ENCODE results near the gene CCSER1.

Gene CCSER1

DNA sequence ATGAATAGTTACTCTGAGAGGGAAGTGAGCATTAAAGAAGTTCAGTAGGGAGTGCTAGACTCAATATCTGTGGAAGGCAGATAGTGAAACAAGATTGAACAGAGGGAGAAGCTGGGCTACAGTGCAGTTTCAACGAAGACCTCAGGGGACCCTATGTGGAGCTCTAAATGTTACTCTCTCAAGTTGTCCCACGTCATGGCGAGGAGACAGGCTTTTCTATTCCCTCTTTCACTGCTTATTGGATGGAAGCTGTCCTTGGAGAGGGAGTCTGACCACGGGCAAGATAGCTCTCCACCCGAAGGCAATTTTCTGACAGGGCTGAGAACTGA lies 42.3 kb upstream of the CCSER1 start:
- Histone ChIP-seq H2AFZ (ENCODE audit: low read depth, low read length, severe bottlenecking) (no peak overlapping the region), H3K79me2 (ENCODE audit: insufficient read depth, low read length) (no peaks in the 10 kb centered on the region), H3F3A (ENCODE audit: insufficient read depth) (no peaks in the 10 kb centered on the region), H3K27me3 (ENCODE audit: low read length) (no peaks in the 10 kb centered on the region), H3K4me3 (ENCODE audit: insufficient read depth, low read length, poor library complexity, severe bottlenecking) (no peak overlapping the region), H3K9me3 (ENCODE audit: insufficient read depth, low read length) (no peaks in the 10 kb centered on the region), H3K27ac (ENCODE audit: low read depth, low read length) (no peak overlapping the region), H3K36me3 (ENCODE audit: low read length) (no peaks in the 10 kb centered on the region), H3K9ac (ENCODE audit: low read length) (no peak overlapping the region), H3K9me2 (replicated peaks; ENCODE audit: insufficient read depth, low read length) (no peaks in the 10 kb centered on the region), H3K4me2 (ENCODE audit: low read depth, low read length, poor library complexity, severe bottlenecking) (no peak overlapping the region), H4K20me1 (ENCODE audit: low read depth, low read length) (no peaks in the 10 kb centered on the region)
- TF ChIP-seq, protein P1, sequence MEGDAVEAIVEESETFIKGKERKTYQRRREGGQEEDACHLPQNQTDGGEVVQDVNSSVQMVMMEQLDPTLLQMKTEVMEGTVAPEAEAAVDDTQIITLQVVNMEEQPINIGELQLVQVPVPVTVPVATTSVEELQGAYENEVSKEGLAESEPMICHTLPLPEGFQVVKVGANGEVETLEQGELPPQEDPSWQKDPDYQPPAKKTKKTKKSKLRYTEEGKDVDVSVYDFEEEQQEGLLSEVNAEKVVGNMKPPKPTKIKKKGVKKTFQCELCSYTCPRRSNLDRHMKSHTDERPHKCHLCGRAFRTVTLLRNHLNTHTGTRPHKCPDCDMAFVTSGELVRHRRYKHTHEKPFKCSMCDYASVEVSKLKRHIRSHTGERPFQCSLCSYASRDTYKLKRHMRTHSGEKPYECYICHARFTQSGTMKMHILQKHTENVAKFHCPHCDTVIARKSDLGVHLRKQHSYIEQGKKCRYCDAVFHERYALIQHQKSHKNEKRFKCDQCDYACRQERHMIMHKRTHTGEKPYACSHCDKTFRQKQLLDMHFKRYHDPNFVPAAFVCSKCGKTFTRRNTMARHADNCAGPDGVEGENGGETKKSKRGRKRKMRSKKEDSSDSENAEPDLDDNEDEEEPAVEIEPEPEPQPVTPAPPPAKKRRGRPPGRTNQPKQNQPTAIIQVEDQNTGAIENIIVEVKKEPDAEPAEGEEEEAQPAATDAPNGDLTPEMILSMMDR (IDR thresholded peaks at IDR 0.05; ENCODE audit: insufficient read depth, low read length, poor library complexity, severe bottlenecking) = no peak
- TF ChIP-seq EZH2phosphoT487 (conservative IDR thresholded peaks at IDR 0.05; ENCODE audit: low read length) = no peak

DNA sequence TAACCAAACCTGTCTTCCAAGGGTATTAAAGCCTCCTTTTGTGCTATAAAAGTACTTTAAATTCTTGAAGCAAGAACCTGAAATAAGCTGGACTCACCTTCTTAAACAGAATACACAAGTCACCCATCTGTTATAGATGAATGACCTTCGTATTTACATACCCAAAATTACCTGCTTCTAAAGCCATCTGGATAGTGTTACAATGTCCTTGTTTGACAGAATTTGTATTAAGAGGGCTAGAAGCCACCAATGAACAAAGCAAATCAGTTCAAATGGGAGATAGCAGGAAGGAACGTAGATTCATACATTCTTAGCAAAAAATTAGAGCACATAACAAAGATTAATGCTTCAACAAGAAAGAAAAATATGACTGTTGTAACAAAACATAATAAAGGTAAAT lies 33.7 kb upstream of the CCSER1 start:
- H3K79me2 ChIP-seq (ENCODE audit: insufficient read depth, low read length) = no peaks in the 10 kb centered on the region
- TF ChIP-seq EZH2phosphoT487 (conservative IDR thresholded peaks at IDR 0.05; ENCODE audit: low read length) = no peak
- TF ChIP-seq, protein P1 (IDR thresholded peaks at IDR 0.05; ENCODE audit: insufficient read depth, low read length, poor library complexity, severe bottlenecking) = no peak
- no peaks in the 10 kb centered on the region for H3F3A ChIP-seq (ENCODE audit: insufficient read depth)
- H3K9me2 ChIP-seq (replicated peaks; ENCODE audit: insufficient read depth, low read length) = no peaks in the 10 kb centered on the region
- H2AFZ ChIP-seq (ENCODE audit: low read depth, low read length, severe bottlenecking) = no peak overlapping the region
- H3K4me2 ChIP-seq (ENCODE audit: low read depth, low read length, poor library complexity, severe bottlenecking) = no peak overlapping the region
- H3K9me3 ChIP-seq (ENCODE audit: insufficient read depth, low read length) = no peaks in the 10 kb centered on the region
- H3K27ac ChIP-seq (ENCODE audit: low read depth, low read length) = no peak overlapping the region
- no peak overlapping the region for H3K4me3 ChIP-seq (ENCODE audit: insufficient read depth, low read length, poor library complexity, severe bottlenecking)
- no peaks in the 10 kb centered on the region for H3K27me3 ChIP-seq (ENCODE audit: low read length)
- H3K36me3 ChIP-seq (ENCODE audit: low read length) = no peaks in the 10 kb centered on the region
- no peak overlapping the region for H3K9ac ChIP-seq (ENCODE audit: low read length)
- H4K20me1 ChIP-seq (ENCODE audit: low read depth, low read length) = no peaks in the 10 kb centered on the region

DNA sequence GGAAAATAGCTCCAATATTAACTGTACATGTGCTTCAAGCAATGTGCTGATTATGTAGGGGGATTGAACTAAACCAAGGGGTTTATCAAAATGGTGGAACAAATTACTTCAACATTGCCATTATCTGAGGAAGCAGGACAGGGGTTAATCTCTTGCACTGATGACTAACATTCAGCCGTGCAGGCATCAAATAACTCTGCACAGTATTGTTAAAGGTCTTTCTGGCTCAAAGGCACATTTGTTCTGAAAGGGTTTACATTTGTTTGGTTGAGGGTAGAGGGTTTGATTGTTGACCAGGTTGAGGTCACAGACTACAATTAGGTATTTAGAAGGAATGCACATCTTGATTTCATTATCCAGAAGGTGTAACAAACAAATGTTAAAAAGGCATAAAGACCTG lies 32.2 kb upstream of the CCSER1 start:
- no peak overlapping the region for H3K9ac ChIP-seq (ENCODE audit: low read length)
- H3K9me2 ChIP-seq (replicated peaks; ENCODE audit: insufficient read depth, low read length) = no peaks in the 10 kb centered on the region

More for the DNA sequence above, 32.2 kb upstream of the CCSER1 start:
- Histone ChIP-seq H4K20me1 (ENCODE audit: low read depth, low read length) (no peaks in the 10 kb centered on the region), H3K4me2 (ENCODE audit: low read depth, low read length, poor library complexity, severe bottlenecking) (no peak overlapping the region), H3K36me3 (ENCODE audit: low read length) (no peaks in the 10 kb centered on the region), H3F3A (ENCODE audit: insufficient read depth) (no peaks in the 10 kb centered on the region), H3K9me3 (ENCODE audit: insufficient read depth, low read length) (no peaks in the 10 kb centered on the region), H3K27ac (ENCODE audit: low read depth, low read length) (no peak overlapping the region), H2AFZ (ENCODE audit: low read depth, low read length, severe bottlenecking) (no peak overlapping the region), H3K79me2 (ENCODE audit: insufficient read depth, low read length) (no peaks in the 10 kb centered on the region), H3K27me3 (ENCODE audit: low read length) (no peaks in the 10 kb centered on the region), H3K4me3 (ENCODE audit: insufficient read depth, low read length, poor library complexity, severe bottlenecking) (no peak overlapping the region)
- TF ChIP-seq, protein P1 (IDR thresholded peaks at IDR 0.05; ENCODE audit: insufficient read depth, low read length, poor library complexity, severe bottlenecking) = no peak
- no peak for TF ChIP-seq EZH2phosphoT487 (conservative IDR thresholded peaks at IDR 0.05; ENCODE audit: low read length)

Measured in SU-DHL-6 (cell line).